ENCODE measurements around the gene RING1.

The RING1 gene

DNA sequence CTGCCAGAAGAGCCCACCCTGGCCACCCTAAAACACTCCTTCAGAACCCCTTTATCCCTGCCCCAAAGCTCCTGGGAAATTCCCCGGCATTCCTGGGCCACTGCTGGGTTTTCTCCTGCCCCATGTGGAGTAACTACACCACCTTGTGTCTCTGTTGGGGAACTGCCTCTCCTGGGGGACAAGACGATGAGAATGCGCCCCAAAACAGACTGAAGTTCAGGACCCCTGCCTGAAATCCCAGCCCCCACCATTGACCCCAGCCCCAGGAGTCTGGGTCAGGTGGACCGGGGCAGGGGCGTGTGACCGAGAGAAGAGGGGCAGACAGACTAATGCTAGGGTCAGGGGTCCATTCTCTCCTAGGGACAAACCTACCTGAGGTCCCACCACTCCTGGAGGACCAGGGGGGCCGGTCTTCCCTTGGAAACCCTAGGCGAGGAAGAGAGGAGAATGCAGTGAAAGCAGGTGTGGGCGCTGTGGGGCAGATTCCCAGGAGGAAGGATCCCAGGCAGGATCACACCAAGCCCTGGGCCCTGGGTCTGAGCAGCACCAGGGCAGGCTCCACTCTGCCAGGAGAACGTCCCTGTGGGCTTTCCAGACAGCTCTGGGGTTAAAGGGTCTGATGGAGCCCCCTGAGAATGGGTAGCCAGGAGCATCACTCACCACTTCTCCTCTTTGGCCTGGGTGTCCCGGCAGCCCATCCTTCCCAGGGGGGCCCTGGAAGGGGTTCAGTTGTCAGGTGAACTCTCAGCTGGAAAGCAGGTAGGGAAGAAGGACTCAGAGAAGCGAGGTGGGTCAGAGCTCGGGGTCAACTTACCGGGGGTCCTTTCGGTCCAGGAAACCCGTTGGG is 35.4 kb upstream of the RING1 start:
- H3K4me1 ChIP-seq (ENCODE audit: control extremely low read depth in 1 of 4, control insufficient read depth in 4 of 4, insufficient read depth in 4 of 4, low read length in 3 of 4), result no peaks in the 10 kb centered on the region
- H3K27me3 ChIP-seq (replicated peaks in 2 of 5; ENCODE audit: control insufficient read depth in 4 of 5, insufficient read depth in 5 of 5, low read length in 4 of 5), result peaks cover 0 to 2% (median 0%) of the 10 kb centered on the region in 5 experiments
- H3K27ac ChIP-seq (ENCODE audit: insufficient read depth in 1 of 2, low read depth in 1 of 2, low read length in 2 of 2, poor library complexity in 1 of 2, severe bottlenecking in 2 of 2), result no peak overlapping the region
- no peaks in the 10 kb centered on the region for H3K9me3 ChIP-seq (ENCODE audit: control extremely low read depth in 1 of 5, control insufficient read depth in 4 of 5, insufficient read depth in 2 of 5, low read depth in 1 of 5, low read length in 4 of 5)
- CTCF ChIA-PET, result interaction anchor here (0.7 to 7.7 kb wide), 34 partner anchors 9 to 176 kb away, joined by 3 to 62 read pairs (median 4); partner anchors contain the start of genes COL11A2 and HLA-DPB1
- no peaks in the 10 kb centered on the region for H3K36me3 ChIP-seq (ENCODE audit: control insufficient read depth in 4 of 4, insufficient read depth in 4 of 4, low read length in 3 of 4)
- POLR2A ChIA-PET, result interaction anchor here (0.8 kb wide), 1 partner anchor 9 kb away, joined by 3 read pairs; no protein-coding TSS in a partner anchor
- DNase-seq, result peak; percentile 29 to 44 (median 31)
- H3K4me3 ChIP-seq (ENCODE audit: control insufficient read depth in 1 of 7, extremely low read depth in 1 of 7, insufficient read depth in 4 of 7, low read depth in 2 of 7, low read length in 6 of 7), result no peak overlapping the region
- 75% methylated on average over 8 of the region's 16 CpGs for WGBS (ENCODE audit: insufficient coverage)

DNA sequence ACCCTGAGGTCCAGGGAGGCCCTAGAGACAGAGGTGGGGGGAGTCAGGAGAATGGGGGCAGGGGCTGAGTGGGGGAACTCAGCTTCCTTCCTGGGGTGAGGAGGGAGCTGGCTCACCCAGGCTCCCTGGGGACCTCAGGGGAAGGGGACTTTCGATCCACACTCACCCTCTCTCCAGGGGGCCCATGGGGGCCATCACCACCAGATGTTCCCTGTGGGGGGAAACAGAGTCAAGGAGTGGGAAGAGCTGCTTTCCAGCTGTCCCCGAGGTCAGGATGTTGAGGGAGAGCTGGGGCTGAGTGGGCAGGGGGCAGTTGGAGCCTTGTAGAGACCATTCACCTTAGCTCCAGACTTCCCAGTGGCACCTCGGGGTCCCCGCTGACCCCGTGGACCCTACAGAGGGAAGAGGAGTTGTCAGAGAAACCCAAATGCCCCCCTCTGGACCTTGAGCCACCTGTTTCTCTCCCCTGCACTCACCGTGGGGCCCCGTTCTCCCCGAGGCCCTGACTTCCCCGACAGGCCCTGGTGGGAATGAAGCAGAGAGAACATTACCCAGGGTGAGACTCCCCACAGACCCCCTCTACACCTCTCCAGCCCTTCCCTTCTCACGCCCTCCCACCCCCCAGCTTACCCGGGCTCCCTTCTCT is 34.6 kb upstream of the RING1 start:
- Histone ChIP-seq H3K4me3 (ENCODE audit: control insufficient read depth in 1 of 7, extremely low read depth in 1 of 7, insufficient read depth in 4 of 7, low read depth in 2 of 7, low read length in 6 of 7) (no peak overlapping the region), H3K9me3 (ENCODE audit: control extremely low read depth in 1 of 5, control insufficient read depth in 4 of 5, insufficient read depth in 2 of 5, low read depth in 1 of 5, low read length in 4 of 5) (no peaks in the 10 kb centered on the region), H3K4me1 (ENCODE audit: control extremely low read depth in 1 of 4, control insufficient read depth in 4 of 4, insufficient read depth in 4 of 4, low read length in 3 of 4) (no peaks in the 10 kb centered on the region), H3K36me3 (ENCODE audit: control insufficient read depth in 4 of 4, insufficient read depth in 4 of 4, low read length in 3 of 4) (no peaks in the 10 kb centered on the region), H3K27ac (ENCODE audit: insufficient read depth in 1 of 2, low read depth in 1 of 2, low read length in 2 of 2, poor library complexity in 1 of 2, severe bottlenecking in 2 of 2) (no peak overlapping the region), H3K27me3 (replicated peaks in 2 of 5; ENCODE audit: control insufficient read depth in 4 of 5, insufficient read depth in 5 of 5, low read length in 4 of 5) (peaks cover 0 to 2% (median 0%) of the 10 kb centered on the region in 5 experiments)
- ChIA-PET POLR2A (no interaction called here), CTCF (interaction anchor here (0.7 to 7.7 kb wide), 22 partner anchors 9 to 163 kb away, joined by 3 to 62 read pairs (median 4); partner anchors contain the start of genes COL11A2 and HLA-DPB1)
- WGBS (ENCODE audit: insufficient coverage), result 60% methylated on average over 5 of the region's 11 CpGs
- no peak for DNase-seq

DNA sequence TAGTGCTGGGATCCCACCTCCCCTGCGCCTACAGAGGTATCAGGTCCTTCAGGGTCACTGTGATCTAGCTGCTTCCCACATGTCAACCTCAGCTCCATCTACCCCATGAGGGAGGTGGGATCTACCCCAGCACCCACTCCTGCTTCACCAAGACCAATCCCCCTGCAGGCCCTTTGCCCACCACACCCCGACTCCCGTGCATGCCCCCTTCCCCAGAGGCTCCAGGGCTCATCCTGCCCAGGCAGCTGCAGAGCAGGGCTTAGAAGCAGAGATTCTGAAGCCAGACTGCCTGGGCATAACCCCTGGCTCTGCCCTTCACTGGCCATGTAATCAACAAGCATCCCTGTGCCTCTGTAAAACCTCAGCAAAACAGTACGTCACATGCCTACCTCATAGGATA is 33.5 kb upstream of the RING1 start:
- ChIA-PET CTCF (interaction anchor here (1.1 to 7.7 kb wide), 9 partner anchors 13 to 156 kb away, joined by 4 to 62 read pairs (median 11); no protein-coding TSS in a partner anchor), POLR2A (no interaction called here)
- H3K4me1 ChIP-seq (ENCODE audit: control extremely low read depth in 1 of 4, control insufficient read depth in 4 of 4, insufficient read depth in 4 of 4, low read length in 3 of 4), result no peaks in the 10 kb centered on the region

DNA sequence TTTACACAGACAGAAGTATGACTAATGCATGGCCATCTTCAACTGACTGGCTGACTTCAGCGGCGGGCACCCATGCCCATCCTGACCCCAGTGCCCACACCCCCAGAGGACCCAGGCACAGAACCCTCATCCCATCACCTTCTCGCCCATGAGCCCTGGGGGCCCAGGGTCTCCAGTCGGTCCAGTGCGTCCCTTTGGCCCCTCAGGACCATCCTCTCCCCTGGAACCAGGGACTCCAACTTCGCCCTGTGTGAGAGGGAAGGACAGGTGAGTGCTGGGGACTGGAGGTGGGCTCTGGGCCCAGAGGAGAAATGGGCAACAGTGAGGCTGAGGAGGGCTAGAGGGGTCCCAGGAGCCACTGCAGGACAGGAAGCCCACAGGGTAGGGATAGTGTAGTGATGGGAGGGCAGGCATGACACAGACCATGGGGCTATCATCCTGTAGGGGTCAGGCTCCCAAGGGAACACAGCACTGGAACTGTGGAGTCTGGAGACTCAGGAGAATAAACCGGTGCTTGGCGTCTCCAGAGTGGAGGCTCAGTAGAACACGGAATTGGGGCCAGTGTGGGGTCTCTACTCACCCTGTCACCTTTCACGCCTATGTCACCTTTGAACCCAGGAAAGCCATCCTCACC is 32.7 kb upstream of the RING1 start:
- 96% methylated on average over 7 of the region's 10 CpGs for WGBS (ENCODE audit: insufficient coverage)
- H3K27ac ChIP-seq (ENCODE audit: insufficient read depth in 1 of 2, low read depth in 1 of 2, low read length in 2 of 2, poor library complexity in 1 of 2, severe bottlenecking in 2 of 2), result no peak overlapping the region
- no peaks in the 10 kb centered on the region for H3K9me3 ChIP-seq (ENCODE audit: control extremely low read depth in 1 of 5, control insufficient read depth in 4 of 5, insufficient read depth in 2 of 5, low read depth in 1 of 5, low read length in 4 of 5)
- no peak for DNase-seq
- H3K4me3 ChIP-seq (ENCODE audit: control insufficient read depth in 1 of 7, extremely low read depth in 1 of 7, insufficient read depth in 4 of 7, low read depth in 2 of 7, low read length in 6 of 7), result no peak overlapping the region
- no peaks in the 10 kb centered on the region for H3K36me3 ChIP-seq (ENCODE audit: control insufficient read depth in 4 of 4, insufficient read depth in 4 of 4, low read length in 3 of 4)
- no peaks in the 10 kb centered on the region for H3K4me1 ChIP-seq (ENCODE audit: control extremely low read depth in 1 of 4, control insufficient read depth in 4 of 4, insufficient read depth in 4 of 4, low read length in 3 of 4)
- H3K27me3 ChIP-seq (replicated peaks in 2 of 5; ENCODE audit: control insufficient read depth in 4 of 5, insufficient read depth in 5 of 5, low read length in 4 of 5), result peaks cover 0 to 2% (median 0%) of the 10 kb centered on the region in 5 experiments
- ChIA-PET POLR2A (no interaction called here), CTCF (interaction anchor here (1.1 to 7.7 kb wide), 5 partner anchors 13 to 157 kb away, joined by 4 to 62 read pairs (median 11); no protein-coding TSS in a partner anchor)

More for the DNA sequence above, 33.5 kb upstream of the RING1 start:
- no peak for DNase-seq
- peaks cover 0 to 2% (median 0%) of the 10 kb centered on the region in 5 experiments for H3K27me3 ChIP-seq (replicated peaks in 2 of 5; ENCODE audit: control insufficient read depth in 4 of 5, insufficient read depth in 5 of 5, low read length in 4 of 5)
- H3K9me3 ChIP-seq (ENCODE audit: control extremely low read depth in 1 of 5, control insufficient read depth in 4 of 5, insufficient read depth in 2 of 5, low read depth in 1 of 5, low read length in 4 of 5), result no peaks in the 10 kb centered on the region
- 100% methylated on average over 2 of the region's 4 CpGs for WGBS (ENCODE audit: insufficient coverage)
- no peak overlapping the region for H3K27ac ChIP-seq (ENCODE audit: insufficient read depth in 1 of 2, low read depth in 1 of 2, low read length in 2 of 2, poor library complexity in 1 of 2, severe bottlenecking in 2 of 2)
- no peaks in the 10 kb centered on the region for H3K36me3 ChIP-seq (ENCODE audit: control insufficient read depth in 4 of 4, insufficient read depth in 4 of 4, low read length in 3 of 4)
- H3K4me3 ChIP-seq (ENCODE audit: control insufficient read depth in 1 of 7, extremely low read depth in 1 of 7, insufficient read depth in 4 of 7, low read depth in 2 of 7, low read length in 6 of 7), result no peak overlapping the region

DNA sequence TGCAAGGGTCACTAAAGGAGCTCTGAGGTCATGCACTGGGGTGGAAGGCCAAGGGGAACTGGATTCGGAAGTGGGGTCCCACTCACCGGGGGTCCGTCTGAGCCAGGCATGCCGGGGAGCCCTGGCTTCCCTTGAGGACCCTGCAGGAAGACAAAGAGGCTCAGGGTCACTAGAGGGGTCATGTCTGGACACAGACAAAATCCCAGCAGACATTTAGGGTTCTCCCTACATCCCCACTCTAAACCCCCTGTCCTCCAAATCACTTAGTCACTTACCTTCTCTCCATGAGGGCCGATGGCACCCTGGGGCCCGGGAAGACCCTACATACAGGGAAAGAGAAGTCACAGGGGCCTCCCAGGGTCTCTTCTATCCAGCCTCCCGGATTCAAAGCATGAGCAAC is 31.4 kb upstream of the RING1 start:
- WGBS (ENCODE audit: insufficient coverage), result 98% methylated on average over 5 of the region's 7 CpGs
- POLR2A ChIA-PET, result no interaction called here

DNA sequence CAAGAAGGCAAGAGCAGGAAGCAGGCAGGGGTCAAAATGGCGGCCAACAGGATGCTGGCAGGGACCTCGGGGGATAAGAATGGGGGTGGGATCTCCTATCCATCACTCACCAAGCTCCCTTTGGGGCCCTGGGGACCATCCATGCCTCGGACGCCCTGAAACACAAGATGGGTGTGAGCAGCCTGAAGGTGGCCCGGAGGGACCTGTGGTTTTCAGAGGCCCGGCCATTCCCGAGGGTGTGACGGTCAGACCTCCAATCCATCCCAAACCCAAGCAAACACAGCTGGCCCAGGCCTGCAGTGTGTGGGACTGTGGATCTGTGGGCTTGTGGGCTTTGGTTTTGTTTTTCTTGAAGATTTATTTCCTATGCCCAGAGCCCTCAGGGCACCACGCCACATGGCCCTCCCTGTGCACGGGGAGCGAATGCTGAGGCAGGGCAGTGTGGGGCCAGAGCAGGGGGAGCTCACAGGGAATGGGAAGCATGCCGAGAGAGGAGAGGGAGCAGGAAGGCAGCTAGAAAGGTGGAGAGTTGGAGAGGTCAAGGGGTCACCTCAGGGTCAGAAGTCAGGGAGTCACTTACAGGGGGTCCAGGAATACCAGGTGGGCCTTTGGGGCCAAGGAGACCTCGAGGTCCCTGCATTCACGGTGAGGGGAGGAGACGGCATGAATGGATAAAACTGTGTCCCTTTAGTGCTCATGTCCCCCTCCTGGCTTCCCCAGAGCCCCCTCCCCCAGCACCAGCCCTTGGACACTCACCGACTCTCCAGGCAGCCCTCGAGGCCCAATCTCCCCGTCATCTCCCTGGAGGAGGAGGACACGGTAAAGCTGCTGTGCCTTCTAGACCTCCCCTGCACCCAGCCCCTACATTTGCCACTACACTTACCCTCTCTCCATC is 30.5 kb upstream of the RING1 start:
- Histone ChIP-seq H3K4me1 (ENCODE audit: control extremely low read depth in 1 of 4, control insufficient read depth in 4 of 4, insufficient read depth in 4 of 4, low read length in 3 of 4) (peaks cover 0 to under 1% (median 0%) of the 10 kb centered on the region in 4 experiments), H3K27ac (ENCODE audit: insufficient read depth in 1 of 2, low read depth in 1 of 2, low read length in 2 of 2, poor library complexity in 1 of 2, severe bottlenecking in 2 of 2) (no peak overlapping the region), H3K36me3 (ENCODE audit: control insufficient read depth in 4 of 4, insufficient read depth in 4 of 4, low read length in 3 of 4) (no peaks in the 10 kb centered on the region), H3K27me3 (replicated peaks in 2 of 5; ENCODE audit: control insufficient read depth in 4 of 5, insufficient read depth in 5 of 5, low read length in 4 of 5) (peaks cover 0 to 2% (median 0%) of the 10 kb centered on the region in 5 experiments), H3K4me3 (ENCODE audit: control insufficient read depth in 1 of 7, extremely low read depth in 1 of 7, insufficient read depth in 4 of 7, low read depth in 2 of 7, low read length in 6 of 7) (no peak overlapping the region), H3K9me3 (ENCODE audit: control extremely low read depth in 1 of 5, control insufficient read depth in 4 of 5, insufficient read depth in 2 of 5, low read depth in 1 of 5, low read length in 4 of 5) (no peaks in the 10 kb centered on the region)
- ChIA-PET POLR2A (no interaction called here), CTCF (interaction anchor here (0.6 to 7.7 kb wide), 5 partner anchors 16 to 177 kb away, joined by 3 to 62 read pairs (median 3); no protein-coding TSS in a partner anchor)
- no peak for DNase-seq
- WGBS (ENCODE audit: insufficient coverage), result 92% methylated on average over 14 of the region's 19 CpGs

More for the DNA sequence above, 31.4 kb upstream of the RING1 start:
- no peak for DNase-seq
- Histone ChIP-seq H3K4me3 (ENCODE audit: control insufficient read depth in 1 of 7, extremely low read depth in 1 of 7, insufficient read depth in 4 of 7, low read depth in 2 of 7, low read length in 6 of 7) (no peak overlapping the region), H3K27me3 (replicated peaks in 2 of 5; ENCODE audit: control insufficient read depth in 4 of 5, insufficient read depth in 5 of 5, low read length in 4 of 5) (peaks cover 0 to 2% (median 0%) of the 10 kb centered on the region in 5 experiments), H3K27ac (ENCODE audit: insufficient read depth in 1 of 2, low read depth in 1 of 2, low read length in 2 of 2, poor library complexity in 1 of 2, severe bottlenecking in 2 of 2) (no peak overlapping the region), H3K36me3 (ENCODE audit: control insufficient read depth in 4 of 4, insufficient read depth in 4 of 4, low read length in 3 of 4) (no peaks in the 10 kb centered on the region), H3K9me3 (ENCODE audit: control extremely low read depth in 1 of 5, control insufficient read depth in 4 of 5, insufficient read depth in 2 of 5, low read depth in 1 of 5, low read length in 4 of 5) (no peaks in the 10 kb centered on the region), H3K4me1 (ENCODE audit: control extremely low read depth in 1 of 4, control insufficient read depth in 4 of 4, insufficient read depth in 4 of 4, low read length in 3 of 4) (no peaks in the 10 kb centered on the region)
- CTCF ChIA-PET, result interaction anchor here (1.1 to 7.7 kb wide), 3 partner anchors 15 to 243 kb away, joined by 3 to 62 read pairs (median 3); no protein-coding TSS in a partner anchor
